HS-27A (cell line): ENCODE data around the gene IZUMO3.
"Not testable (repeated sequence)": the region's sequence is repeated elsewhere in the genome, so short reads cannot be mapped to it uniquely, and the experiment has no call there.

Experiments used
- DNase-seq: peaks from one replicate; pipeline ENCODE4 v3.0.0-alpha.2; 2012; ENCODE audit warnings: low read depth, missing footprints

IZUMO3 gene

GRCh38 chr9:24545847-24546522 lies at the start of gene IZUMO3:
IZUMO3 (minus strand) TSS chr9:24545897; CDS start chr9:24545649, 248 bp downstream.
- DNase-seq = no peak

GRCh38 chr9:24594234-24594850 lies 48.6 kb upstream of the IZUMO3 start:
- no peak for DNase-seq

GRCh38 chr9:24590432-24590831 lies 44.7 kb upstream of the IZUMO3 start:
- no peak for DNase-seq

- no peak for DNase-seq
These were observed 42.2 kb upstream of the IZUMO3 start for GRCh38 chr9:24587883-24588282.

- no peak for DNase-seq
These were observed 36.7 kb upstream of the IZUMO3 start for GRCh38 chr9:24582146-24583126.

GRCh38 chr9:24580005-24580404 lies 34.3 kb upstream of the IZUMO3 start:
- not testable (repeated sequence) for DNase-seq

GRCh38 chr9:24572406-24572805 lies 26.7 kb upstream of the IZUMO3 start:
- DNase-seq = no peak

- no peak for DNase-seq
These were observed 16.3 kb upstream of the IZUMO3 start for GRCh38 chr9:24561957-24562356.

GRCh38 chr9:24553183-24553552 lies 7.5 kb upstream of the IZUMO3 start:
- DNase-seq = no peak

- DNase-seq = no peak
These were observed 7.0 kb upstream of the IZUMO3 start for GRCh38 chr9:24552526-24553182.

GRCh38 chr9:24545285-24545684 lies 412 bp downstream of the IZUMO3 start:
- no peak for DNase-seq

GRCh38 chr9:24518545-24518944 lies 27.2 kb downstream of the IZUMO3 start:
- no peak for DNase-seq

GRCh38 chr9:24516463-24516862 lies 29.2 kb downstream of the IZUMO3 start:
- DNase-seq = no peak

- no peak for DNase-seq
These were observed 35.8 kb downstream of the IZUMO3 start for GRCh38 chr9:24509850-24510249.

GRCh38 chr9:24504521-24504920 lies 41.2 kb downstream of the IZUMO3 start:
- DNase-seq = no peak

GRCh38 chr9:24502206-24502937 lies 43.3 kb downstream of the IZUMO3 start:
- no peak for DNase-seq

GRCh38 chr9:24500761-24501160 lies 44.9 kb downstream of the IZUMO3 start:
- no peak for DNase-seq

- DNase-seq = no peak
These were observed 47.1 kb downstream of the IZUMO3 start for GRCh38 chr9:24498632-24499031.

- DNase-seq = no peak
These were observed 48.0 kb downstream of the IZUMO3 start for GRCh38 chr9:24497671-24498070.
